ENCODE measurements around the gene TYK2. TPM values are rescaled to one million over a fixed set of nuclear protein-coding genes. Genes with fewer than 3 reads are reported as not detected.
A peak's percentile ranks its signal among the peaks of the same experiment; 100 is the strongest.

TYK2 gene
- total and polyA plus RNA-seq, 2 experiments from 2014 or later = 60.4 to 85.5 TPM

GRCh38 chr19:10309423-10309822 is 70.9 kb downstream of the TYK2 start, which contains the start of gene ZGLP1:
ZGLP1 (minus strand) TSS chr19:10309815.
- Histone ChIP-seq H3K27ac (no peak within 1 kb of the TSS), H3K9me2 (ENCODE audit: insufficient read depth) (no peaks in the 10 kb centered on the region), H3K4me3 (no peak within 1 kb of the TSS), H3K9me3 (ENCODE audit: low read depth) (no peaks in the 10 kb centered on the region), H3K27me3 (replicated peaks; ENCODE audit: insufficient read depth) (no peaks in the 10 kb centered on the region), H3K4me2 (ENCODE audit: unreplicated experiment) (no peak within 1 kb of the TSS), H3F3A (ENCODE audit: insufficient read depth) (peaks cover 3% of the 10 kb centered on the region; the same call in 1 of the 2 replicates), H3K9ac (no peak within 1 kb of the TSS), H4K20me1 (ENCODE audit: insufficient read depth) (no peaks in the 10 kb centered on the region), H2AFZ (no peak within 1 kb of the TSS), H3K36me3 (ENCODE audit: low read depth) (no peaks in the 10 kb centered on the region), H3K79me2 (ENCODE audit: insufficient read depth) (peaks cover 12% of the 10 kb centered on the region), H3K4me1 (ENCODE audit: insufficient read depth) (peaks cover 17% of the 10 kb centered on the region)
- in situ Hi-C loops (cut with MboI) = no loop called here
- 96 to 97% methylated on average over 15 to 24 of the region's 24 CpGs for WGBS, 2 experiments (ENCODE audit: low coverage in 1 of 2, low lambda C conversion rate in 2 of 2, missing lambda C conversion rate in 2 of 2)
- TF ChIP-seq EZH2phosphoT487 (IDR thresholded peaks at IDR 0.05; ENCODE audit: insufficient read depth, low read depth) (no peak), EZH2 (IDR thresholded peaks at IDR 0.05; ENCODE audit: insufficient read depth, poor library complexity, severe bottlenecking) (no peak)
- no peak for DNase-seq

GRCh38 chr19:10306327-10306726 is 74.0 kb downstream of the TYK2 start:
- Histone ChIP-seq H3K27me3 (replicated peaks; ENCODE audit: insufficient read depth) (no peaks in the 10 kb centered on the region), H3K9me2 (ENCODE audit: insufficient read depth) (no peaks in the 10 kb centered on the region), H3K36me3 (ENCODE audit: low read depth) (no peaks in the 10 kb centered on the region), H3K4me1 (ENCODE audit: insufficient read depth) (peaks cover 27% of the 10 kb centered on the region), H3K9ac (no peak overlapping the region), H2AFZ (no peak overlapping the region), H4K20me1 (ENCODE audit: insufficient read depth) (no peaks in the 10 kb centered on the region), H3K27ac (no peak overlapping the region), H3K79me2 (ENCODE audit: insufficient read depth) (no peaks in the 10 kb centered on the region), H3K9me3 (ENCODE audit: low read depth) (no peaks in the 10 kb centered on the region), H3K4me2 (ENCODE audit: unreplicated experiment) (no peak overlapping the region), H3F3A (ENCODE audit: insufficient read depth) (peaks cover 3% of the 10 kb centered on the region; the same call in 1 of the 2 replicates), H3K4me3 (no peak overlapping the region)
- in situ Hi-C loops (cut with MboI) = no loop called here
- no peak for TF ChIP-seq EZH2phosphoT487 (IDR thresholded peaks at IDR 0.05; ENCODE audit: insufficient read depth, low read depth)
- no peak for TF ChIP-seq EZH2 (IDR thresholded peaks at IDR 0.05; ENCODE audit: insufficient read depth, poor library complexity, severe bottlenecking)
- 88 to 89% methylated on average over 5 of the region's 5 CpGs for whole genome bisulfite sequencing, 2 experiments (ENCODE audit: low coverage in 1 of 2, low lambda C conversion rate in 2 of 2, missing lambda C conversion rate in 2 of 2)
- no peak for DNase-seq

- Histone ChIP-seq H3K79me2 (ENCODE audit: insufficient read depth) (no peaks in the 10 kb centered on the region), H3K9me2 (ENCODE audit: insufficient read depth) (no peaks in the 10 kb centered on the region), H3K36me3 (ENCODE audit: low read depth) (no peaks in the 10 kb centered on the region), H4K20me1 (ENCODE audit: insufficient read depth) (no peaks in the 10 kb centered on the region), H3K9ac (peak overlapping the region; percentile 47; the same call in 1 of the 2 replicates), H3K27me3 (replicated peaks; ENCODE audit: insufficient read depth) (no peaks in the 10 kb centered on the region), H3K27ac (peak overlapping the region; percentile 47), H2AFZ (peak overlapping the region; percentile 75), H3K4me3 (0 out of 2 replicates have a peak overlapping the region, but pooled peaks have one; percentile 18), H3K9me3 (ENCODE audit: low read depth) (no peaks in the 10 kb centered on the region), H3K4me2 (ENCODE audit: unreplicated experiment) (peak overlapping the region; percentile 71), H3F3A (ENCODE audit: insufficient read depth) (peaks cover 3% of the 10 kb centered on the region; the same call in 1 of the 2 replicates), H3K4me1 (ENCODE audit: insufficient read depth) (peaks cover 27% of the 10 kb centered on the region)
- WGBS, 2 experiments (ENCODE audit: low coverage in 1 of 2, low lambda C conversion rate in 2 of 2, missing lambda C conversion rate in 2 of 2) = 78 to 83% methylated on average over 16 to 17 of the region's 17 CpGs
- TF ChIP-seq EZH2phosphoT487 (IDR thresholded peaks at IDR 0.05; ENCODE audit: insufficient read depth, low read depth) (no peak), EZH2 (IDR thresholded peaks at IDR 0.05; ENCODE audit: insufficient read depth, poor library complexity, severe bottlenecking) (no peak)
- in situ Hi-C loops (cut with MboI) = no loop called here
- DNase-seq = peak; percentile 87
These were observed 75.1 kb downstream of the TYK2 start for GRCh38 chr19:10305139-10305806.

MicroRNAs encoded within 50 kb of the gene (microRNA counts, 767-probe panel; counts per million panel counts)
- microRNA hsa-miR-1181 = 447 counts per million, percentile 86 among the panel's probes with 10 or more counts

Small RNA genes within 50 kb of the gene (microRNA-seq; reads per million reads assigned to microRNA genes)
- gene MIR1181 (ENCODE audit: borderline number of aligned reads) = not detected

Small RNA genes within 50 kb of the gene (small RNA-seq; reads per million reads assigned to genes)
- gene AC011511.1 (ENCODE audit: low read depth, low replicate concordance) (not detected), gene AC011511.4 (ENCODE audit: low read depth, low replicate concordance) (not detected)

Other genes with a start within 250 kb of the TYK2 start
- 32.5 and 57.5 TPM in 2 replicates for gene DNMT1, start 185.6 kb downstream of the TYK2 start, total RNA-seq (2014; rRNA removed; shearing (Covaris generic))
- gene DNMT1, start 185.6 kb downstream of the TYK2 start, polyA plus RNA-seq (2016; fragmentation: Nextera tagmentation; extraction: Ambion mirVana) = 91.8 and 101 TPM in 2 replicates
- gene S1PR2, start 149.2 kb downstream of the TYK2 start, total RNA-seq (2014; rRNA removed; shearing (Covaris generic)) = 20.3 and 24.9 TPM in 2 replicates
- gene S1PR2, start 149.2 kb downstream of the TYK2 start, polyA plus RNA-seq (2016; fragmentation: Nextera tagmentation; extraction: Ambion mirVana) = 35.1 and 35.4 TPM in 2 replicates
- gene MRPL4, start 128.4 kb downstream of the TYK2 start, total RNA-seq (2014; rRNA removed; shearing (Covaris generic)) = 101 and 103 TPM in 2 replicates
- 71.6 and 73.9 TPM in 2 replicates for gene MRPL4, start 128.4 kb downstream of the TYK2 start, polyA plus RNA-seq (2016; fragmentation: Nextera tagmentation; extraction: Ambion mirVana)
- 21.6 and 22.3 TPM in 2 replicates for gene ICAM1, start 109.5 kb downstream of the TYK2 start, total RNA-seq (2014; rRNA removed; shearing (Covaris generic))
- gene ICAM1, start 109.5 kb downstream of the TYK2 start, polyA plus RNA-seq (2016; fragmentation: Nextera tagmentation; extraction: Ambion mirVana) = 23.6 and 24.4 TPM in 2 replicates
- gene ICAM4, start 93.6 kb downstream of the TYK2 start, total RNA-seq (2014; rRNA removed; shearing (Covaris generic)) = 1.1 and 3.7 TPM in 2 replicates
- 0.44 and 1.3 TPM in 2 replicates for gene ICAM4, start 93.6 kb downstream of the TYK2 start, polyA plus RNA-seq (2016; fragmentation: Nextera tagmentation; extraction: Ambion mirVana)
- gene ICAM5, start 90.6 kb downstream of the TYK2 start, total RNA-seq (2014; rRNA removed; shearing (Covaris generic)) = 45.4 and 48.7 TPM in 2 replicates
- 8.8 and 9.8 TPM in 2 replicates for gene ICAM5, start 90.6 kb downstream of the TYK2 start, polyA plus RNA-seq (2016; fragmentation: Nextera tagmentation; extraction: Ambion mirVana)
- 1.8 and 2.5 TPM in 2 replicates for gene ZGLP1, start 70.8 kb downstream of the TYK2 start, total RNA-seq (2014; rRNA removed; shearing (Covaris generic))
- gene ZGLP1, start 70.8 kb downstream of the TYK2 start, polyA plus RNA-seq (2016; fragmentation: Nextera tagmentation; extraction: Ambion mirVana) = 1.4 and 1.8 TPM in 2 replicates
- gene FDX2, start 64.6 kb downstream of the TYK2 start, total RNA-seq (2014; rRNA removed; shearing (Covaris generic)) = 46.6 and 50.2 TPM in 2 replicates
- gene FDX2, start 64.6 kb downstream of the TYK2 start, polyA plus RNA-seq (2016; fragmentation: Nextera tagmentation; extraction: Ambion mirVana) = 48.9 and 49.2 TPM in 2 replicates
- gene RAVER1, start 47.0 kb downstream of the TYK2 start, total RNA-seq (2014; rRNA removed; shearing (Covaris generic)) = 23.0 and 27.1 TPM in 2 replicates
- gene RAVER1, start 47.0 kb downstream of the TYK2 start, polyA plus RNA-seq (2016; fragmentation: Nextera tagmentation; extraction: Ambion mirVana) = 28.7 and 29.2 TPM in 2 replicates
- 3.4 and 8.6 TPM in 2 replicates for gene ICAM3, start 40.9 kb downstream of the TYK2 start, total RNA-seq (2014; rRNA removed; shearing (Covaris generic))
- gene ICAM3, start 40.9 kb downstream of the TYK2 start, polyA plus RNA-seq (2016; fragmentation: Nextera tagmentation; extraction: Ambion mirVana) = 23.1 and 23.4 TPM in 2 replicates
- gene CDC37, start 23.0 kb upstream of the TYK2 start, total RNA-seq (2014; rRNA removed; shearing (Covaris generic)) = 268 and 301 TPM in 2 replicates
- 288 and 291 TPM in 2 replicates for gene CDC37, start 23.0 kb upstream of the TYK2 start, polyA plus RNA-seq (2016; fragmentation: Nextera tagmentation; extraction: Ambion mirVana)
- 2.4 and 4.7 TPM in 2 replicates for gene PDE4A, start 40.0 kb upstream of the TYK2 start, total RNA-seq (2014; rRNA removed; shearing (Covaris generic))
- 15.9 and 17.4 TPM in 2 replicates for gene PDE4A, start 40.0 kb upstream of the TYK2 start, polyA plus RNA-seq (2016; fragmentation: Nextera tagmentation; extraction: Ambion mirVana)
- gene KEAP1, start 122.8 kb upstream of the TYK2 start, total RNA-seq (2014; rRNA removed; shearing (Covaris generic)) = 93.2 and 99.5 TPM in 2 replicates
- 74.4 and 81.5 TPM in 2 replicates for gene KEAP1, start 122.8 kb upstream of the TYK2 start, polyA plus RNA-seq (2016; fragmentation: Nextera tagmentation; extraction: Ambion mirVana)
- gene S1PR5, start 136.9 kb upstream of the TYK2 start, total RNA-seq (2014; rRNA removed; shearing (Covaris generic)) = 1.8 and 3.3 TPM in 2 replicates
- 1.2 and 1.6 TPM in 2 replicates for gene S1PR5, start 136.9 kb upstream of the TYK2 start, polyA plus RNA-seq (2016; fragmentation: Nextera tagmentation; extraction: Ambion mirVana)
- 12.4 and 18.0 TPM in 2 replicates for gene ATG4D, start 163.3 kb upstream of the TYK2 start, total RNA-seq (2014; rRNA removed; shearing (Covaris generic))
- gene ATG4D, start 163.3 kb upstream of the TYK2 start, polyA plus RNA-seq (2016; fragmentation: Nextera tagmentation; extraction: Ambion mirVana) = 6.2 and 6.3 TPM in 2 replicates
- gene KRI1, start 185.4 kb upstream of the TYK2 start, total RNA-seq (2014; rRNA removed; shearing (Covaris generic)) = 10.5 and 11.3 TPM in 2 replicates
- 14.9 and 15.1 TPM in 2 replicates for gene KRI1, start 185.4 kb upstream of the TYK2 start, polyA plus RNA-seq (2016; fragmentation: Nextera tagmentation; extraction: Ambion mirVana)
- 7.8 and 8.5 TPM in 2 replicates for gene CDKN2D, start 188.4 kb upstream of the TYK2 start, total RNA-seq (2014; rRNA removed; shearing (Covaris generic))
- 10.7 and 11.7 TPM in 2 replicates for gene CDKN2D, start 188.4 kb upstream of the TYK2 start, polyA plus RNA-seq (2016; fragmentation: Nextera tagmentation; extraction: Ambion mirVana)
- not detected in 2 replicates for gene AP1M2, start 206.7 kb upstream of the TYK2 start, total RNA-seq (2014; rRNA removed; shearing (Covaris generic))
- gene AP1M2, start 206.7 kb upstream of the TYK2 start, polyA plus RNA-seq (2016; fragmentation: Nextera tagmentation; extraction: Ambion mirVana) = not detected in 2 replicates
- 17.4 and 41.1 TPM in 2 replicates for gene SLC44A2, start 245.0 kb upstream of the TYK2 start, total RNA-seq (2014; rRNA removed; shearing (Covaris generic))
- gene SLC44A2, start 245.0 kb upstream of the TYK2 start, polyA plus RNA-seq (2016; fragmentation: Nextera tagmentation; extraction: Ambion mirVana) = 44.5 and 48.6 TPM in 2 replicates